WTC11 (cell line): ENCODE results near the gene PTPRCAP. TPM values are rescaled to one million over a fixed set of nuclear protein-coding genes. Genes with fewer than 3 reads are reported as not detected.
A peak's percentile ranks its signal among the peaks of the same experiment; 100 is the strongest.

Source experiments
- ATAC-seq: fragments of 200-7000 bp; cut with Tn5 transposase; 2 replicates; pipeline ENCODE4 v1.10.0; 2021; ENCODE audit warnings: mild to moderate bottlenecking, moderate library complexity
- CTCF ChIA-PET: fragments of 300-600 bp; sonication (Branson Sonifier 250); formaldehyde crosslinking; loops from one replicate; lab custom pipeline; 2021; ENCODE audit warnings: antibody characterized with exemption; lab: Charles Lee
- POLR2A ChIA-PET: fragments of 350-600 bp; sonication (Branson Sonifier 250); formaldehyde crosslinking; loops from one replicate; lab custom pipeline; 2021; ENCODE audit warnings: antibody characterized with exemption; lab: Charles Lee
- DNase-seq: peaks from one replicate; pipeline ENCODE4 v3.0.0; 2021; ENCODE audit warnings: low spot score
- H3K27ac Mint-ChIP-seq: 2 replicates; pipeline ENCODE4 v1.8.0; 2021; ENCODE audit warnings: mixed read lengths
- H3K27me3 Mint-ChIP-seq: 2 replicates; pipeline ENCODE4 v1.8.0; 2021; ENCODE audit warnings: low read depth, mild to moderate bottlenecking, moderate library complexity, mixed read lengths
- H3K36me3 Mint-ChIP-seq: 2 replicates; pipeline ENCODE4 v1.8.0; 2021; ENCODE audit warnings: mixed read lengths
- H3K4me1 Mint-ChIP-seq: 2 replicates; pipeline ENCODE4 v1.8.0; 2022; ENCODE audit warnings: mixed read lengths
- H3K4me3 Mint-ChIP-seq: 2 replicates; pipeline ENCODE4 v1.8.0; 2021; ENCODE audit warnings: mild to moderate bottlenecking, moderate library complexity, mixed read lengths
- H3K9me3 Mint-ChIP-seq: 2 replicates; pipeline ENCODE4 v1.8.0; 2021; ENCODE audit warnings: mixed read lengths
- CREB1 ChIP-seq: sonication (generic); formaldehyde crosslinking; IDR thresholded peaks from 2 replicates; pipeline ENCODE4 v1.8.0; 2023; ENCODE audit warnings: mild to moderate bottlenecking, missing genetic modification reagents
- E2F4 ChIP-seq: sonication (generic); formaldehyde crosslinking; IDR thresholded peaks from 2 replicates; pipeline ENCODE4 v1.8.1; 2022; ENCODE audit warnings: low read depth, mild to moderate bottlenecking, moderate library complexity, missing genetic modification reagents, borderline replicate concordance
- EMX1 ChIP-seq: fragments of 250-450 bp; sonication (Bioruptor Pico); IDR thresholded peaks from 2 replicates; pipeline ENCODE4 v1.8.0; 2021; ENCODE audit warnings: mild to moderate bottlenecking
- ETV6 ChIP-seq: sonication (generic); formaldehyde crosslinking; IDR thresholded peaks from 2 replicates; pipeline ENCODE4 v1.8.1; 2022; ENCODE audit warnings: mild to moderate bottlenecking, missing genetic modification reagents
- FOXP4 ChIP-seq: sonication (generic); formaldehyde crosslinking; IDR thresholded peaks from 2 replicates; pipeline ENCODE4 v1.8.0; 2022; ENCODE audit warnings: mild to moderate bottlenecking, missing genetic modification reagents
- GTF2I ChIP-seq: fragments of 250-450 bp; sonication (Bioruptor Pico); conservative IDR thresholded peaks from 2 replicates; pipeline ENCODE4 v1.4.0; 2021; ENCODE audit warnings: mild to moderate bottlenecking
- HMGXB4 ChIP-seq: sonication (generic); formaldehyde crosslinking; IDR thresholded peaks from 2 replicates; pipeline ENCODE4 v1.8.1; 2023; ENCODE audit warnings: mild to moderate bottlenecking, moderate library complexity, missing genetic modification reagents
- RELA ChIP-seq: sonication (generic); formaldehyde crosslinking; IDR thresholded peaks from 2 replicates; pipeline ENCODE4 v1.8.1; 2022; ENCODE audit warnings: missing genetic modification reagents, mild to moderate bottlenecking, borderline replicate concordance
- SOX15 ChIP-seq: fragments of 250-450 bp; sonication (Bioruptor Pico); IDR thresholded peaks from 2 replicates; pipeline ENCODE4 v1.9.0; 2021; ENCODE audit warnings: mild to moderate bottlenecking
- TCF7 ChIP-seq: sonication (generic); formaldehyde crosslinking; IDR thresholded peaks from 2 replicates; pipeline ENCODE4 v1.8.0; 2022; ENCODE audit warnings: mild to moderate bottlenecking, low read depth, missing genetic modification reagents, moderate library complexity
- ZNF263 ChIP-seq: sonication (generic); formaldehyde crosslinking; IDR thresholded peaks from 2 replicates; pipeline ENCODE4 v1.8.1; 2022; ENCODE audit warnings: low read depth, mild to moderate bottlenecking, moderate library complexity, missing genetic modification reagents
- total RNA-seq: library from RNA; stranded (reverse); gene quantifications from 3 replicates; pipeline ENCODE4 v1.2.3, GENCODE V29; 2021
- TF ChIP-seq, protein P1 (sequence below): sonication (generic); formaldehyde crosslinking; IDR thresholded peaks from 2 replicates; pipeline ENCODE4 v1.8.0; 2023; ENCODE audit warnings: mild to moderate bottlenecking, missing genetic modification reagents
- TF ChIP-seq, protein P2 (sequence below): sonication (generic); formaldehyde crosslinking; conservative IDR thresholded peaks from 2 replicates; pipeline ENCODE4 v1.8.1; 2023; ENCODE audit warnings: mild to moderate bottlenecking, low read depth, missing genetic modification reagents, moderate library complexity
- TF ChIP-seq, protein P3 (sequence below): fragments of 250-450 bp; sonication (Bioruptor Pico); IDR thresholded peaks from 2 replicates; pipeline ENCODE4 v1.9.0; 2021; ENCODE audit warnings: mild to moderate bottlenecking, borderline replicate concordance

The PTPRCAP gene
- total RNA-seq, 1 experiment from 2014 or later: 3.6 TPM

GRCh38 chr11:67439321-67440228 is 2.1 kb upstream of the PTPRCAP start:
- Mint-ChIP-seq H3K4me3 (no peak overlapping the region), H3K27ac (peak overlapping the region; percentile 77; the same call in 1 of the 2 replicates)
- POLR2A ChIA-PET: interaction anchor here (1.6 to 1.7 kb wide), 2 partner anchors 38 to 48 kb away, joined by 4 to 6 read pairs; partner anchors contain the start of genes PPP1CA and RAD9A

More at GRCh38 chr11:67439321-67440228, 2.1 kb upstream of the PTPRCAP start:
- TF ChIP-seq, protein P1, sequence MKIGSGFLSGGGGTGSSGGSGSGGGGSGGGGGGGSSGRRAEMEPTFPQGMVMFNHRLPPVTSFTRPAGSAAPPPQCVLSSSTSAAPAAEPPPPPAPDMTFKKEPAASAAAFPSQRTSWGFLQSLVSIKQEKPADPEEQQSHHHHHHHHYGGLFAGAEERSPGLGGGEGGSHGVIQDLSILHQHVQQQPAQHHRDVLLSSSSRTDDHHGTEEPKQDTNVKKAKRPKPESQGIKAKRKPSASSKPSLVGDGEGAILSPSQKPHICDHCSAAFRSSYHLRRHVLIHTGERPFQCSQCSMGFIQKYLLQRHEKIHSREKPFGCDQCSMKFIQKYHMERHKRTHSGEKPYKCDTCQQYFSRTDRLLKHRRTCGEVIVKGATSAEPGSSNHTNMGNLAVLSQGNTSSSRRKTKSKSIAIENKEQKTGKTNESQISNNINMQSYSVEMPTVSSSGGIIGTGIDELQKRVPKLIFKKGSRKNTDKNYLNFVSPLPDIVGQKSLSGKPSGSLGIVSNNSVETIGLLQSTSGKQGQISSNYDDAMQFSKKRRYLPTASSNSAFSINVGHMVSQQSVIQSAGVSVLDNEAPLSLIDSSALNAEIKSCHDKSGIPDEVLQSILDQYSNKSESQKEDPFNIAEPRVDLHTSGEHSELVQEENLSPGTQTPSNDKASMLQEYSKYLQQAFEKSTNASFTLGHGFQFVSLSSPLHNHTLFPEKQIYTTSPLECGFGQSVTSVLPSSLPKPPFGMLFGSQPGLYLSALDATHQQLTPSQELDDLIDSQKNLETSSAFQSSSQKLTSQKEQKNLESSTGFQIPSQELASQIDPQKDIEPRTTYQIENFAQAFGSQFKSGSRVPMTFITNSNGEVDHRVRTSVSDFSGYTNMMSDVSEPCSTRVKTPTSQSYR (CRISPR knock-in tag): no peak
- TF ChIP-seq GTF2I (CRISPR knock-in tag) (no peak), HMGXB4 (no peak), FOXP4 (CRISPR knock-in tag) (no peak), E2F4 (no peak), SOX15 (no peak), ETV6 (CRISPR knock-in tag) (no peak), RELA (CRISPR knock-in tag) (no peak), EMX1 (CRISPR knock-in tag) (no peak), ZNF263 (CRISPR knock-in tag) (no peak), TCF7 (CRISPR knock-in tag) (no peak), CREB1 (CRISPR knock-in tag) (no peak)
- TF ChIP-seq, protein P2, sequence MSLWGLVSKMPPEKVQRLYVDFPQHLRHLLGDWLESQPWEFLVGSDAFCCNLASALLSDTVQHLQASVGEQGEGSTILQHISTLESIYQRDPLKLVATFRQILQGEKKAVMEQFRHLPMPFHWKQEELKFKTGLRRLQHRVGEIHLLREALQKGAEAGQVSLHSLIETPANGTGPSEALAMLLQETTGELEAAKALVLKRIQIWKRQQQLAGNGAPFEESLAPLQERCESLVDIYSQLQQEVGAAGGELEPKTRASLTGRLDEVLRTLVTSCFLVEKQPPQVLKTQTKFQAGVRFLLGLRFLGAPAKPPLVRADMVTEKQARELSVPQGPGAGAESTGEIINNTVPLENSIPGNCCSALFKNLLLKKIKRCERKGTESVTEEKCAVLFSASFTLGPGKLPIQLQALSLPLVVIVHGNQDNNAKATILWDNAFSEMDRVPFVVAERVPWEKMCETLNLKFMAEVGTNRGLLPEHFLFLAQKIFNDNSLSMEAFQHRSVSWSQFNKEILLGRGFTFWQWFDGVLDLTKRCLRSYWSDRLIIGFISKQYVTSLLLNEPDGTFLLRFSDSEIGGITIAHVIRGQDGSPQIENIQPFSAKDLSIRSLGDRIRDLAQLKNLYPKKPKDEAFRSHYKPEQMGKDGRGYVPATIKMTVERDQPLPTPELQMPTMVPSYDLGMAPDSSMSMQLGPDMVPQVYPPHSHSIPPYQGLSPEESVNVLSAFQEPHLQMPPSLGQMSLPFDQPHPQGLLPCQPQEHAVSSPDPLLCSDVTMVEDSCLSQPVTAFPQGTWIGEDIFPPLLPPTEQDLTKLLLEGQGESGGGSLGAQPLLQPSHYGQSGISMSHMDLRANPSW (CRISPR knock-in tag): no peak
- TF ChIP-seq, protein P3, sequence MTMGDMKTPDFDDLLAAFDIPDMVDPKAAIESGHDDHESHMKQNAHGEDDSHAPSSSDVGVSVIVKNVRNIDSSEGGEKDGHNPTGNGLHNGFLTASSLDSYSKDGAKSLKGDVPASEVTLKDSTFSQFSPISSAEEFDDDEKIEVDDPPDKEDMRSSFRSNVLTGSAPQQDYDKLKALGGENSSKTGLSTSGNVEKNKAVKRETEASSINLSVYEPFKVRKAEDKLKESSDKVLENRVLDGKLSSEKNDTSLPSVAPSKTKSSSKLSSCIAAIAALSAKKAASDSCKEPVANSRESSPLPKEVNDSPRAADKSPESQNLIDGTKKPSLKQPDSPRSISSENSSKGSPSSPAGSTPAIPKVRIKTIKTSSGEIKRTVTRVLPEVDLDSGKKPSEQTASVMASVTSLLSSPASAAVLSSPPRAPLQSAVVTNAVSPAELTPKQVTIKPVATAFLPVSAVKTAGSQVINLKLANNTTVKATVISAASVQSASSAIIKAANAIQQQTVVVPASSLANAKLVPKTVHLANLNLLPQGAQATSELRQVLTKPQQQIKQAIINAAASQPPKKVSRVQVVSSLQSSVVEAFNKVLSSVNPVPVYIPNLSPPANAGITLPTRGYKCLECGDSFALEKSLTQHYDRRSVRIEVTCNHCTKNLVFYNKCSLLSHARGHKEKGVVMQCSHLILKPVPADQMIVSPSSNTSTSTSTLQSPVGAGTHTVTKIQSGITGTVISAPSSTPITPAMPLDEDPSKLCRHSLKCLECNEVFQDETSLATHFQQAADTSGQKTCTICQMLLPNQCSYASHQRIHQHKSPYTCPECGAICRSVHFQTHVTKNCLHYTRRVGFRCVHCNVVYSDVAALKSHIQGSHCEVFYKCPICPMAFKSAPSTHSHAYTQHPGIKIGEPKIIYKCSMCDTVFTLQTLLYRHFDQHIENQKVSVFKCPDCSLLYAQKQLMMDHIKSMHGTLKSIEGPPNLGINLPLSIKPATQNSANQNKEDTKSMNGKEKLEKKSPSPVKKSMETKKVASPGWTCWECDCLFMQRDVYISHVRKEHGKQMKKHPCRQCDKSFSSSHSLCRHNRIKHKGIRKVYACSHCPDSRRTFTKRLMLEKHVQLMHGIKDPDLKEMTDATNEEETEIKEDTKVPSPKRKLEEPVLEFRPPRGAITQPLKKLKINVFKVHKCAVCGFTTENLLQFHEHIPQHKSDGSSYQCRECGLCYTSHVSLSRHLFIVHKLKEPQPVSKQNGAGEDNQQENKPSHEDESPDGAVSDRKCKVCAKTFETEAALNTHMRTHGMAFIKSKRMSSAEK (CRISPR knock-in tag): no peak
- Mint-ChIP-seq H3K4me1 (peaks cover 16% of the 10 kb centered on the region), H3K27me3 (no peaks in the 10 kb centered on the region), H3K36me3 (no peaks in the 10 kb centered on the region), H3K9me3 (no peaks in the 10 kb centered on the region)
- ATAC-seq (peak; percentile 7), DNase-seq (peak; percentile 55)
- CTCF ChIA-PET: interaction anchor here (0.9 to 4.2 kb wide), 5 partner anchors 10 to 43 kb away, joined by 3 to 31 read pairs (median 4); partner anchors contain the start of genes GPR152 and PPP1CA
